OCI-LY7 (cell line): ENCODE data around the gene GAMT. TPM values are rescaled to one million over a fixed set of nuclear protein-coding genes. Genes with fewer than 3 reads are reported as not detected.

Experiments
- BruUV-seq: library from RNA; stranded (reverse); fragments of 400-500 nt; replicated peaks from 2 replicates; lab custom pipeline; 2021; lab: Mats Ljungman, UMichigan
- CTCF ChIA-PET: fragments of 300-600 bp; sonication (Branson Sonifier 250); formaldehyde crosslinking; loops from one replicate; lab custom pipeline; 2022; ENCODE audit warnings: antibody characterized with exemption; ENCODE audit not compliant: unreplicated experiment; lab: Charles Lee
- POLR2A ChIA-PET: fragments of 300-600 bp; sonication (Branson Sonifier 250); formaldehyde crosslinking; loops from one replicate; lab custom pipeline; 2022; ENCODE audit warnings: antibody characterized with exemption; lab: Charles Lee
- DNase-seq: peaks from one replicate; pipeline ENCODE4 v3.0.0-alpha.2; 2015; ENCODE audit warnings: low spot score
- H2AFZ ChIP-seq: fragments of 200-600 bp; sonication (generic), shearing (Covaris generic); 2 replicates; pipeline ENCODE4 v1.6.1; 2014; ENCODE audit warnings: mild to moderate bottlenecking, antibody characterized with exemption, low read length, moderate library complexity
- H3K27ac ChIP-seq: fragments of 200-600 bp; sonication (generic); 2 replicates; pipeline ENCODE4 v1.5.1; 2014; ENCODE audit warnings: mixed run types, low read depth, mild to moderate bottlenecking, moderate library complexity, low read length, inconsistent platforms; ENCODE audit not compliant: poor library complexity, severe bottlenecking
- H3K36me3 ChIP-seq: fragments of 200-600 bp; sonication (generic); 2 replicates; pipeline ENCODE4 v1.6.1; 2014; ENCODE audit warnings: mild to moderate bottlenecking, antibody characterized with exemption, low read length, moderate library complexity, mixed read lengths; ENCODE audit not compliant: insufficient read depth
- H3K4me1 ChIP-seq: fragments of 200-600 bp; sonication (generic); 2 replicates; pipeline ENCODE4 v1.5.1; 2014; ENCODE audit warnings: mild to moderate bottlenecking, low read length; ENCODE audit not compliant: insufficient read depth, poor library complexity, severe bottlenecking
- H3K4me2 ChIP-seq: fragments of 200-600 bp; sonication (generic); 2 replicates; pipeline ENCODE4 v1.6.1; 2014; ENCODE audit warnings: mild to moderate bottlenecking, low read length
- H3K4me3 ChIP-seq: fragments of 200-600 bp; sonication (generic); 2 replicates; pipeline ENCODE4 v1.5.1; 2014; ENCODE audit warnings: mild to moderate bottlenecking, low read depth, low read length; ENCODE audit not compliant: poor library complexity, severe bottlenecking
- H3K79me2 ChIP-seq: fragments of 200-600 bp; sonication (generic); 2 replicates; pipeline ENCODE4 v1.6.1; 2016; ENCODE audit warnings: low read depth, mild to moderate bottlenecking, low read length, moderate library complexity, mixed read lengths; ENCODE audit not compliant: insufficient read depth
- H3K9me2 ChIP-seq: fragments of 200-600 bp; sonication (generic); 2 replicates; pipeline ENCODE4 v1.6.1; 2016; ENCODE audit warnings: mild to moderate bottlenecking, low read length, mixed read lengths; ENCODE audit not compliant: insufficient read depth
- H3K9me3 ChIP-seq: fragments of 200-600 bp; sonication (generic); 2 replicates; pipeline ENCODE4 v1.6.1; 2014; ENCODE audit warnings: mild to moderate bottlenecking, mixed run types, low read length, mixed read lengths
- H4K20me1 ChIP-seq: fragments of 200-600 bp; sonication (generic); 2 replicates; pipeline ENCODE4 v1.6.1; 2014; ENCODE audit warnings: mild to moderate bottlenecking, antibody characterized with exemption, low read length, moderate library complexity, mixed read lengths; ENCODE audit not compliant: insufficient read depth
- EZH2phosphoT487 ChIP-seq: fragments of 200-600 bp; sonication (generic); IDR thresholded peaks from 2 replicates; pipeline ENCODE4 v1.6.1; 2018; ENCODE audit warnings: low read depth, borderline replicate concordance, mild to moderate bottlenecking, mixed run types, antibody characterized with exemption, low read length, moderate library complexity, mixed read lengths
- intact Hi-C: fragments of 100-400 bp; cut with micrococcal nuclease; formaldehyde crosslinking; loops from one replicate; pipeline ENCODE4 v1.10.0; 2022; ENCODE audit not compliant: unreplicated experiment
- total RNA-seq, 2 experiments: library from RNA; depleted of rRNA in 1 of 2; stranded (reverse); fragments of >200 nt in 1 of 2; shearing (Covaris generic) in 1 of 2; gene quantifications; 2 replicates each; pipeline ENCODE4 v1.2.3, GENCODE V29; 2014 to 2022
- TF ChIP-seq, protein P1 (sequence below): fragments of 200-600 bp; sonication (generic); conservative IDR thresholded peaks from 2 replicates; pipeline ENCODE4 v1.5.1; 2014; ENCODE audit warnings: mild to moderate bottlenecking, antibody characterized with exemption, low read length, moderate library complexity, mixed read lengths

GAMT gene
- total RNA-seq, 2 experiments from 2014 or later = 14.4 to 27.5 TPM

DNA sequence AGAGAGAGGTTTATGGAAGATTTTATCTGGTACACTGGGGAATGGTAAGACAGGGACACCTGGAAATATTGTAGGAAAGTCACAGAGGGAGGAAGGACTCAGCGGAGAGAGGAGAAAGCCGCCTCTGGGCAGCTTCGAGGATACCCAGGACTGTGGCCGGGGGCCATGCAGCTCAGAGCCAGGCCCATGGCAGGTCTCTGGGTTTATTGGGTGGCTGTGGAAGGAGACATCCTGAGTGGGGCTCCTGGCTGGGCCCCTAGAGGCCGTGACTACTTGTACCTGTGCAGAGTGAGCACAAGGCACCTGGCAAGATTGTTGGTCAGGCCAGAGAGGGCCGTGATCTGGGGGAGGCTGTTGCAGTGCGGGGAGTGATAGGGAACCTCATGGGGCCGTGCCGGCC, 9.4 kb upstream of the GAMT start:
- TF ChIP-seq, protein P1, sequence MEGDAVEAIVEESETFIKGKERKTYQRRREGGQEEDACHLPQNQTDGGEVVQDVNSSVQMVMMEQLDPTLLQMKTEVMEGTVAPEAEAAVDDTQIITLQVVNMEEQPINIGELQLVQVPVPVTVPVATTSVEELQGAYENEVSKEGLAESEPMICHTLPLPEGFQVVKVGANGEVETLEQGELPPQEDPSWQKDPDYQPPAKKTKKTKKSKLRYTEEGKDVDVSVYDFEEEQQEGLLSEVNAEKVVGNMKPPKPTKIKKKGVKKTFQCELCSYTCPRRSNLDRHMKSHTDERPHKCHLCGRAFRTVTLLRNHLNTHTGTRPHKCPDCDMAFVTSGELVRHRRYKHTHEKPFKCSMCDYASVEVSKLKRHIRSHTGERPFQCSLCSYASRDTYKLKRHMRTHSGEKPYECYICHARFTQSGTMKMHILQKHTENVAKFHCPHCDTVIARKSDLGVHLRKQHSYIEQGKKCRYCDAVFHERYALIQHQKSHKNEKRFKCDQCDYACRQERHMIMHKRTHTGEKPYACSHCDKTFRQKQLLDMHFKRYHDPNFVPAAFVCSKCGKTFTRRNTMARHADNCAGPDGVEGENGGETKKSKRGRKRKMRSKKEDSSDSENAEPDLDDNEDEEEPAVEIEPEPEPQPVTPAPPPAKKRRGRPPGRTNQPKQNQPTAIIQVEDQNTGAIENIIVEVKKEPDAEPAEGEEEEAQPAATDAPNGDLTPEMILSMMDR = no peak
- no peak for TF ChIP-seq EZH2phosphoT487
- Histone ChIP-seq H3K4me2 (peak overlapping the region; percentile 99), H3K36me3 (peaks cover 73% of the 10 kb centered on the region), H3K9me3 (no peaks in the 10 kb centered on the region), H3K79me2 (peaks cover 81% of the 10 kb centered on the region), H3K9me2 (no peaks in the 10 kb centered on the region), H3K4me1 (peaks cover 21% of the 10 kb centered on the region), H2AFZ (no peak overlapping the region), H4K20me1 (peaks cover 32% of the 10 kb centered on the region), H3K27ac (no peak overlapping the region), H3K4me3 (no peak overlapping the region)
- intact Hi-C loops = no loop called here
- BruUV-seq = no TSS peak
- ChIA-PET POLR2A (no interaction called here), CTCF (no interaction called here)
- no peak for DNase-seq

DNA sequence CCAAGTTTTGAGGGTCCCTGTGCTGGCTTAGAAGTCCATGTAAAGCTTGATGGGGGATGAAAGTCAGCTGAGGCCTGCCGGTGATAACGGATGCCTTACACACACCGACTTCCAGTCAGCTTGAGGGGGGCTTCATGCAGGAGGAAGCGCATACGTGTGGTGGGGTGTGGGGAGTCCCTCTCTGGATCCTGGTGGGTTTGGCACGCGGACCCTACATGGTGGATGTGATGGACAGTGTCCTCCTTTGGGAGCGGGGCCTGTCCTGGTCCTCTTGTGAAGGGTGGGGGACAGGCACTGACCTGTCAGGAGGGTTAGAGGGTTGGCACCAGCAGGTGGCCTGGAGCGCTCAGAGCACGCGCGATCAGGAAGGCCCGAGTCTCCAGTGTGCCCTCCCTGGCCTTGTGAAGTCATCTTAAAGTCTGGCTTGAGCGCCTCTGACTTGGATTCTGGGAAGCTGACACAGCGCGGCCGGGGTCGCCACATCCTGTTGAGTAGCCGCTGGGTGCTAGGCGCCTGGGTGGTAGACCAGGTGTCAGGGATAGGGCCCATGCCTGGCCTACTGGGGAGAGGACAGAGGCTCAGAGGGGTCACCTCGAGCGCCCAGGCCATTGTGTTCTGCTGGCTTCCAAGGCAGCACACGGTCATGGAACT, 8.9 kb upstream of the GAMT start:
- H4K20me1 ChIP-seq = peaks cover 27% of the 10 kb centered on the region
- no peak for DNase-seq
- peaks cover 76% of the 10 kb centered on the region for H3K79me2 ChIP-seq
- POLR2A ChIA-PET = no interaction called here
- H3K9me2 ChIP-seq = no peaks in the 10 kb centered on the region
- intact Hi-C loops = no loop called here
- no TSS peak for BruUV-seq
- CTCF ChIA-PET = interaction anchor here (0.6 kb wide), 1 partner anchor 152 kb away, joined by 4 read pairs; no protein-coding TSS in a partner anchor
- H3K4me1 ChIP-seq = peaks cover 21% of the 10 kb centered on the region
- no peaks in the 10 kb centered on the region for H3K9me3 ChIP-seq
- H3K36me3 ChIP-seq = peaks cover 67% of the 10 kb centered on the region
- H3K4me3 ChIP-seq = peak overlapping the region; percentile 100
- no peak overlapping the region for H3K27ac ChIP-seq
- no peak overlapping the region for H2AFZ ChIP-seq
- no peak for TF ChIP-seq EZH2phosphoT487
- TF ChIP-seq, protein P1 = no peak
- peak overlapping the region; percentile 99 for H3K4me2 ChIP-seq
